ENCODE measurements around the gene NEAT1.

GRCh38 chr11:65418431-65418680 is 4.2 kb upstream of the NEAT1 start:
- TF ChIP-seq POLR2AphosphoS5 (IDR thresholded peaks at IDR 0.05) (no peak), CTCF (IDR thresholded peaks at IDR 0.05) (no peak), POLR2A (IDR thresholded peaks at IDR 0.05) (no peak)
